ENCODE data around the gene XCL1.

DNA sequence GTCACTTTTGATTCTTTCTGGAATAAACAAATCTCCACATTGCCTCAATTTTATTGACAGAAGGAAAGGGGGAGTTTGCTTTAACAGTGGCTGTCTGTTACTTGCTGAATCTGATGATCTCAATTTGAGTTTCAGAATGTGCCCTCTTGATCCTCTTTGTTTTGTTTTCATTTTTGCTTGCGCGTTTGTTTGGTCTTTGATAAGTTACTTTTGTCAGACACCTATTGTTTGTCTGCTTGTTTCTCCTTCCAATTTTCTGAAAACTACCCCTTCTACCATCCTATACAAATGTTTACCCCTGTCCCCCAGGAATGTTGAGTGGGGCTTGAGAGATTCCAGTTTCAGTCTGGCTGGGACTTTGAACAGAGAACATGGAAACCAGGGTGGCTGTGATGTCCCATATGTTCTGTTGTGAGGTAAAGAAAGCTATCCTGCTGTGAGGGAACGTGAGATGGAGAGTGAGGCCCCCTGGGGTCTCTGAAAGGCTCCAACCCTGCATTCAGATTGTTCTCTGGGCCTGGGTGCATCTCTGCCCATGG, 20.8 kb upstream of the XCL1 start:
- TF ChIP-seq GATA2 (IDR thresholded peaks at IDR 0.05; ENCODE audit: low read depth, low read length) (no peak), GATA3 (IDR thresholded peaks at IDR 0.05; ENCODE audit: low read depth, low read length) (no peak)
